HG03469 (cell line): Measurements from ENCODE around the gene PLSCR1.
"Not testable (repeated sequence)": the region's sequence is repeated elsewhere in the genome, so short reads cannot be mapped to it uniquely, and the experiment has no call there.

Experiments used
- ATAC-seq: cut with Tn5 transposase; IDR thresholded peaks from one replicate; pipeline ENCODE4 v1.9.1; 2021; ENCODE audit warnings: mild to moderate bottlenecking, moderate library complexity, moderate number of reproducible peaks; ENCODE audit not compliant: unreplicated experiment

Gene PLSCR1

DNA sequence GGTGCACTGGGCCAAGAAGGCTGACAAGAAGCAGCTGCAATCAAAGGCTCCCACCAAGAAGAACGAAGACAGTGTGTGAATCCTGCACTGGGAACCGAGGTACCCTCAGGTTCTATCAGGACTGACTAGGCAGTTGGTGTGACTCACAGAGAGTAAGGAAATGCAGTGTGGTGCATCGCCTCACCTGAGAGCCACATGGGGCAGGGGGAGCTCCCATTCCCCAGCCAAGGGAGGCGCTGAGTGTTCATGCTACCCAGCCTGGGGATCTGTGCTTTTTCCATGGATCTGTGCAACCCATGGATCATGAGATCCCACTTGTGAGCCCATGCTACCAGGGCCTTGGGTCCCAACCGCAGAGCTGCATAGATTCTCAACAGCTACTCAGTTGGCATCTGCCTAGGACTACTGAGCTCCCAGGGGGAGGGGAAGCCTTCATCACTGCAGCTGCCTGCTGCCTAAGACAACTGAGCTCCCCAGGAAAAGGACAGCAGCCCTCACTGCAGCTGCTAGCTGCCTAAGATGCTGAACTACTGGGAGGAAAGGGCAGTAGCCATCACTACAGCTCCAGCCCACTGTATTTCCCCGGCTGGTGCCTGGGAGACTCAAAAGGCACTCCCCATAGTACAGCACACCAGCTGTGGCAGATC lies 68.2 kb downstream of the PLSCR1 start:
- no peak for ATAC-seq

DNA sequence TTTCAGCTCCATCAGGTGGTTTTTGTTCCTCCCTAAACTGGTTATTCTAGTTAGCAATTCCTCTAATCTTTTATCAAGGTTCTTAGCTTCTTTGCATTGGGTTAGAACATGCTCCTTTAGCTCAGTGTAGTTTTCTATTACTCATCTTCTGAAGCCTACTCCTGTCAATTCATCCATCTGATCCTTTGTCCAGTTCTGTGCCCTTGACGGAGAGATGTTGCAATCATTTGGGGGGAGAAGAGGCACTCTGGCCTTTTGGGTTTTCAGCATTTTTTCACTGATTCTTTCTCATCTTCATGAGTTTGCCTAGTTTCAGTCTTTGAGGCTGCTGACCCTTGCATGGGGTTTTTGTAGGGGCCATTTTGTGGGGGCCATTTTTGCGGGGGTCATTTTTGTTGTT lies 69.4 kb downstream of the PLSCR1 start:
- not testable (repeated sequence) for ATAC-seq

DNA sequence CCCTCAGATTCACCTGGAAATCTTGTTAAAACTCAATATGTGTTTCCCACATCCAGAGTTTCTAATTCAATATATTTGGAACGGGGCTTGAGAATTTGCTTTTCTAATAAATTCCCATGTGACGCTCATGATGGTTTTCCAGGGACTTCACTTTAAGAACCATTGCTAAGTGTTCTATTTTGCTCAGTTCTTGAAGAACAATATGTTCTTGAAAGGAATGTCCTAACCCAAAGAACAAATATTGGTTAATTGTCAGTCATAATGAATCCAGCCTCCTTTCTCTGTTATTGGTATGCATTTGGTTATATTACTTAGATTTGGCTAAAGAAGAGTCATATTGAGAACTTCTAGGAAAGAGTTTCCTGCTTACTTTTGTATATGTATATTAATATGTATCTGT lies 70.7 kb downstream of the PLSCR1 start:
- no peak for ATAC-seq

DNA sequence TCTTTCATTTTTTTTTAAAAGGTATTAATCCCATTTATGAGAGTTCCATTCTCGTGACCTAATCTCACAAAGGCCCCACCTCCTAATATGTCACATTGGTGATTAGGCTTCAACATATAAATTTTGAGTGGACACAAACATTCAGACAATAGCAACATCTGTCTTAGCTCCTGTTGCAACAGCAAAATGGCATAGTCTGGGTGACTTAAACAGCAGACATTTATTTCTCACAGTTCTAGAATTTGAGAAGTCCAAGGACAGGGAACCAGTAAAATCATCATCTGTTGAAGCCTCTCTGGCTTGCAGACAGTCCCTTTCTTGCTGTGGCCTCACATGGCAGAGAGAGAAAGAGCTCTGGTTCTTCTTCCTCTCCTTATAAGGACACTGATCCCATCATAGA lies 71.8 kb downstream of the PLSCR1 start:
- no peak for ATAC-seq

GRCh38 chr3:146471012-146471411 lies 73.4 kb downstream of the PLSCR1 start:
- no peak for ATAC-seq

- ATAC-seq: no peak
These were observed 73.9 kb downstream of the PLSCR1 start for GRCh38 chr3:146470425-146470990.

DNA sequence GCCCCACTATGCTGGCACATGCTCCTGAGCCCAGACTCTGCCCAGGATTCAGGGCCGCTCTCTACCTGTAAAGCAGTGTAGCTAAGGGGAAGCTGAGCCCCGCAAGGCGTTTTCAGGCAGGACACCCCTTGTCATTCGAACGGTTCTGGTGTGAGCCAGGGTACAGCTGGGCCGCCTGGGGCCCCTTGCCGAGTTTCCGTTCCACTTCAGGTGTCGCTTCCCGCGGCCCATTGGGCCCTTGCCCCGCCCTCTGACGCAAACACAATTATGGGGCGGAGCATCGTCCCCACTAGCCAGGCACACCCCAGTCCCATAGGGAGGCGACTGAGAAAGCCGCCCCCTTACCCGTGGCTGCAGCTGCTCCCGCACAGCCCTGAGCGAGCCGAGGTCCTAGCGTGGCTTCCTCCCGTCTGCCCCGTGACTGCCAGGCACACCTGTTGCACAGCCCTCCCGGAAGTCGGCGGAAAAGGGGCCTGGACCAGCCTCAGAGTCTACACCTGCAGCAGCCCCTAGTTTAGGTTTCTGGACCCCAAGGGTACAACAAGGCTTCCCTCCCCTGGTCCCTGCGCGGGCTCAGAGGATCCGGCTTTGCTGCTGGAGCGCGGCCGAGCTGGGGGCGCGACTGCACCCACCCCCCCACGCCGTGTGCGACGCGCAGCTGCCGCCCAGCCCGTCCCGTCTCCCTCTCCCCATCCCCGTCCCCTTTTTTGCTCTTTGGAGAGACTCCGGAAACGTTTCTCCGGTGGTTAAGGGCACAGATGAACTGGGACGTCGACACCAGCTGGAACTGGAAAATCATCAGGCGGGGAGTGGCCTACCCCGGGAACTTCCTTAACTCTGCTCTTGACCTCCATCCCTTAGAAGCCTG lies 75.0 kb downstream of the PLSCR1 start, which contains the start of gene PLSCR2:
PLSCR2 (minus strand) TSS at position 412 of the 868 bp plus-strand sequence. CDS start 9,657 bp downstream, outside the sequence.
- peak; percentile 98 for ATAC-seq

- no peak for ATAC-seq
These were observed 75.7 kb downstream of the PLSCR1 start for GRCh38 chr3:146468671-146469149.

- ATAC-seq: no peak
These were observed 76.2 kb downstream of the PLSCR1 start for GRCh38 chr3:146468234-146468633.

- ATAC-seq: no peak
These were observed 77.8 kb downstream of the PLSCR1 start for GRCh38 chr3:146466604-146467003.

DNA sequence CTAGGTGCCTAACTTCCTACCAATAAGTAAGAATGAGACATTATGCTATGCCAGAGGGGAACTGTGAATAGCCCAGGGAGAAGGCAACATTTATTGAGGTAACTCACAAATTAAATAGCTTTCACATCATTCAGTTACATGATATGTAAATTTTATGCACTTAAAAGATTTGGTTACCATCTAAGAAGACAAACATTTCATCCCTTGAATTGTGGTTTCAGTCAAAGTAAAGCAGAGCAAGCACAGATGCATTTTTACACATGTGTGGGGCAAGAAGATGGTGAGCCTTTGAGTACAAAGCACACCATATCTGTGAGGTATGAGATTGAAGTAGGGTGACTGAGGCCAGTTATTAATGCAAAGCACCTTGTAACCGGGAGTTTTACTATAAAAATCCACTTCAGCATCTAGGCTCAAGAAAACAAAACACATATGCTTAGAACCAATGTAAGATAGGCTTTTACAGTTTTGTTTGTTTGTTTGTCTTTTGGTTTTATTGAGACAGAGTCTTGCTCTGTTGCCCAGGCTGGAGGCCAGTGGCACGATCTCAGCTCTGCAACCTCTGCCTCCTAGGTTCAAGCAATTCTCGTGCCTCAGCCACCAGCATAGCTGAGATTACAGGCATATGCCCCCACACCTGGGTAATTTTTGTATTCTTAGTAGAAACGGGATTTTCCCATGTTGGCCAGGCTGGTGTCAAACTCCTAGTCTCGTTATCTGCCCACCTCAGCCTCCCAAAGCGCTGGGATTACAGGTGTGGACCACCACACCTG lies 78.5 kb downstream of the PLSCR1 start:
- no peak for ATAC-seq
